NB4 (cell line): ENCODE measurements around the gene WNT5A.

Experiments used
- DNase-seq: peaks from one replicate; pipeline ENCODE4 v3.0.0; 2010; ENCODE audit warnings: low read depth
- H3K4me3 ChIP-seq: one replicate; pipeline ENCODE4 v1.5.1; 2011; ENCODE audit warnings: mild to moderate bottlenecking, low read depth, low read length, moderate library complexity
- MYC ChIP-seq: IDR thresholded peaks from 2 replicates; pipeline ENCODE4 v1.6.1; 2011; ENCODE audit warnings: low read depth, low read length
- POLR2A ChIP-seq: IDR thresholded peaks from 2 replicates; pipeline ENCODE4 v1.6.1; 2011; ENCODE audit warnings: mild to moderate bottlenecking; ENCODE audit not compliant: insufficient read length; ENCODE audit errors: extremely low read depth
- TF ChIP-seq, protein P1 (sequence below): IDR thresholded peaks from 2 replicates; pipeline ENCODE4 v1.6.1; 2011; ENCODE audit warnings: low read depth, low read length
- TF ChIP-seq, protein P2 (sequence below): IDR thresholded peaks from one replicate; pipeline ENCODE4 v1.5.1; 2012; ENCODE audit warnings: low read depth, low read length

The WNT5A gene

GRCh38 chr3:55431041-55431440 is 56.1 kb downstream of the WNT5A start:
- H3K4me3 ChIP-seq: no peak overlapping the region
- no peak for DNase-seq
- TF ChIP-seq POLR2A: no peak

- H3K4me3 ChIP-seq: no peak overlapping the region
- TF ChIP-seq MYC (no peak), POLR2A (no peak)
- TF ChIP-seq, protein P1, sequence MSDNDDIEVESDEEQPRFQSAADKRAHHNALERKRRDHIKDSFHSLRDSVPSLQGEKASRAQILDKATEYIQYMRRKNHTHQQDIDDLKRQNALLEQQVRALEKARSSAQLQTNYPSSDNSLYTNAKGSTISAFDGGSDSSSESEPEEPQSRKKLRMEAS: no peak
- TF ChIP-seq, protein P2, sequence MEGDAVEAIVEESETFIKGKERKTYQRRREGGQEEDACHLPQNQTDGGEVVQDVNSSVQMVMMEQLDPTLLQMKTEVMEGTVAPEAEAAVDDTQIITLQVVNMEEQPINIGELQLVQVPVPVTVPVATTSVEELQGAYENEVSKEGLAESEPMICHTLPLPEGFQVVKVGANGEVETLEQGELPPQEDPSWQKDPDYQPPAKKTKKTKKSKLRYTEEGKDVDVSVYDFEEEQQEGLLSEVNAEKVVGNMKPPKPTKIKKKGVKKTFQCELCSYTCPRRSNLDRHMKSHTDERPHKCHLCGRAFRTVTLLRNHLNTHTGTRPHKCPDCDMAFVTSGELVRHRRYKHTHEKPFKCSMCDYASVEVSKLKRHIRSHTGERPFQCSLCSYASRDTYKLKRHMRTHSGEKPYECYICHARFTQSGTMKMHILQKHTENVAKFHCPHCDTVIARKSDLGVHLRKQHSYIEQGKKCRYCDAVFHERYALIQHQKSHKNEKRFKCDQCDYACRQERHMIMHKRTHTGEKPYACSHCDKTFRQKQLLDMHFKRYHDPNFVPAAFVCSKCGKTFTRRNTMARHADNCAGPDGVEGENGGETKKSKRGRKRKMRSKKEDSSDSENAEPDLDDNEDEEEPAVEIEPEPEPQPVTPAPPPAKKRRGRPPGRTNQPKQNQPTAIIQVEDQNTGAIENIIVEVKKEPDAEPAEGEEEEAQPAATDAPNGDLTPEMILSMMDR: no peak
- no peak for DNase-seq
These were observed 59.4 kb downstream of the WNT5A start for GRCh38 chr3:55427739-55428138.

GRCh38 chr3:55426486-55426885 is 60.6 kb downstream of the WNT5A start:
- no peak for DNase-seq
- no peak overlapping the region for H3K4me3 ChIP-seq
- TF ChIP-seq MYC: no peak
- TF ChIP-seq, protein P2: no peak
- no peak for TF ChIP-seq POLR2A
- TF ChIP-seq, protein P1: no peak

GRCh38 chr3:55423782-55424181 is 63.3 kb downstream of the WNT5A start:
- DNase-seq: no peak
- TF ChIP-seq, protein P2: no peak
- TF ChIP-seq MYC: no peak
- TF ChIP-seq, protein P1: no peak
- no peak for TF ChIP-seq POLR2A
- H3K4me3 ChIP-seq: no peak overlapping the region

DNA sequence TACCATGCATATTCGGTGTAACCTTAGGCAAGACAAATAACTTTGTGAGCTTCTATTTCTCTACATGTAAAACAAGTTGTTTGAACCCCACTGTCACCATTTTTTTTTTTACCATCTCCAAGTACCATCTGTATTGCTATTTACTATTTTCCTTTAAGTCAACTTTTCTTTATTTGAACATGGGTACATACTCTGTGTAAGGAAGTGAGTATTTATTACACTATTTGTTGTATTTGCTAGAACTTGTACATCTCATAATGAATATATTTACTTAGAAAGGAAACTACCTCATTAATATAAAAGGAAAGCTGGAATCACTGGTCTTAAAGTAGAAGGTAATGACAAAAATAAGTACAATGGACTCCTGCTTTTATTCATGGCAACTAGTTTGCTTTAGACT is 69.9 kb downstream of the WNT5A start:
- no peak for DNase-seq
- TF ChIP-seq POLR2A: no peak
- TF ChIP-seq, protein P1: no peak
- TF ChIP-seq, protein P2: no peak
- TF ChIP-seq MYC: no peak
- no peak overlapping the region for H3K4me3 ChIP-seq

- TF ChIP-seq, protein P2: no peak
- TF ChIP-seq MYC: no peak
- TF ChIP-seq, protein P1: no peak
- TF ChIP-seq POLR2A: no peak
- no peak overlapping the region for H3K4me3 ChIP-seq
- no peak for DNase-seq
These were observed 70.7 kb downstream of the WNT5A start for GRCh38 chr3:55416331-55416821.
